Naive thymus-derived CD8-positive, alpha-beta T cell (primary cell): Measurements from ENCODE around the gene RHOXF2B. TPM values are rescaled to one million over a fixed set of nuclear protein-coding genes. Genes with fewer than 3 reads are reported as not detected.
A peak's percentile ranks its signal among the peaks of the same experiment; 100 is the strongest.
"Not testable (repeated sequence)": the region's sequence is repeated elsewhere in the genome, so short reads cannot be mapped to it uniquely, and the experiment has no call there.

ENCODE experiments used
- ATAC-seq, 2 donors: fragments of 150-1000 bp; cut with Tn5 transposase in 1 of 2; sonication (Bioruptor Pico), chemical (Tn5 transposase) in 1 of 2; 1 replicate in 1 of 2; 2 replicates in 1 of 2; pipeline ENCODE4 v1.10.0; 2021; ENCODE audit warnings: mild to moderate bottlenecking in 2 of 2, moderate library complexity in 2 of 2
- POLR2A ChIA-PET: fragments of 350-600 bp; sonication (Branson Sonifier 250); formaldehyde crosslinking; loops from one replicate; lab custom pipeline; 2021; ENCODE audit warnings: antibody characterized with exemption; lab: Charles Lee
- DNase-seq, 10 donors: peaks; one replicate each; pipeline versions ENCODE4 v3.0.0 to v3.0.0-alpha.2; 2020 to 2022
- H3K27ac Mint-ChIP-seq, 10 donors: one replicate each; pipeline ENCODE4 v1.8.0; 2020 to 2022; ENCODE audit warnings: mild to moderate bottlenecking in 10 of 10, mixed read lengths in 10 of 10, moderate library complexity in 4 of 10, inconsistent platforms in 1 of 10
- H3K27me3 Mint-ChIP-seq, 5 donors: one replicate each; pipeline ENCODE4 v1.8.0; 2021 to 2022; ENCODE audit warnings: mixed read lengths in 5 of 5
- H3K36me3 Mint-ChIP-seq, 3 donors: one replicate each; pipeline ENCODE4 v1.8.0; 2020 to 2022; ENCODE audit warnings: mixed read lengths in 3 of 3, mild to moderate bottlenecking in 2 of 3, inconsistent platforms in 1 of 3
- H3K4me1 Mint-ChIP-seq, 4 donors: one replicate each; pipeline ENCODE4 v1.8.0; 2021 to 2022; ENCODE audit warnings: mixed read lengths in 4 of 4
- H3K4me3 Mint-ChIP-seq, 10 donors: one replicate each; pipeline ENCODE4 v1.8.0; 2020 to 2022; ENCODE audit warnings: mild to moderate bottlenecking in 10 of 10, mixed read lengths in 10 of 10, moderate library complexity in 6 of 10, inconsistent platforms in 1 of 10
- H3K9me3 Mint-ChIP-seq, 9 donors: one replicate each; pipeline ENCODE4 v1.8.0; 2020 to 2022; ENCODE audit warnings: mixed read lengths in 9 of 9, mild to moderate bottlenecking in 3 of 9, inconsistent platforms in 1 of 9, moderate library complexity in 1 of 9
- polyA plus RNA-seq, 3 donors: library from polyadenylated mRNA; unstranded; fragments of 300-500 nt; fragmentation: Illumina TruSeq; gene quantifications; one replicate each; pipeline ENCODE4 v1.2.3, GENCODE V29; 2021
- total RNA-seq, 8 experiments: library from RNA in 2 of 8; stranded (reverse) in 2 of 8; gene quantifications; one replicate each; pipeline ENCODE4 v1.2.3 and lab custom pipeline; 2021 to 2026

The RHOXF2B gene
- total and polyA plus RNA-seq, 5 experiments from 2014 or later, result not detected

DNA sequence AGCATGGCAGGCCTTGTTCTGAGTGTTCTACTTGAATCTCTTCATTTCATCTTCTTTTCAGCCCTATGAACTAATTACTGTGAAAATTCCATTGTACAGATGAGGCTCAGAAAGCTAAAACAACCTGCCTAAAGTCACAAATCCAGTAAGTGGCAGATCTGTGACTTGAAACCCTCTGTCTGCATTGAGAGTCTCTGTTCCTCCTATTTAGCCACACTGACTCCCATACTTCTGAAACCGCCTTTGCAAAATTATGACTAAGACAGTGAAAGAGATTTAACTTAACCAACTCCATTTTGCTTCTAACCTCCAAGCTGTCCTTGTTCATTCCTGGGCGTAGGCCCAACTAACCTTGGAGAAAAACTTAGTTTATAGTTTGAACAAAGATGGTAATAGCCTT, 35.2 kb downstream of the RHOXF2B start:
- H3K27ac Mint-ChIP-seq, H3K9me3 Mint-ChIP-seq, DNase-seq, ATAC-seq, H3K4me3 Mint-ChIP-seq, H3K27me3 Mint-ChIP-seq, H3K36me3 Mint-ChIP-seq, H3K4me1 Mint-ChIP-seq, POLR2A ChIA-PET: not testable (repeated sequence)

DNA sequence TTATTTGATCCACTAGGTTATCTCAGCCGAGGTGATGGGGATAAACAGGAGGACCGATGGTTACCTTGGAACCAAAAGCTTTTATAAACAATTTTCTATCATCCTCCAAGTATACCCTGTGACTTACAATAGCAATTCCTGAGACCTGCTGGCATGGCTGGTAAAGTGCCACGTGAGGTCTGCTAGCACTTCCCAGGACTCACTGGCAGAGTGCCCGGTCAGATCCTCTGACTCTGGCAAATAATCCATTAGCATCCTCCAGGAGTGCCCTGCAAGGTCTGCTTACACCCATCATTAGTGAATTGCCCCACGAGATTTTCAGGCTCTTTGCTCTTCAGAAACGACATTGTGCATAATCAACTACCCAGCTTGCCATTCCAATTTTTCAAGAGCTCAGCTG, 37.3 kb downstream of the RHOXF2B start:
- H3K27me3 Mint-ChIP-seq, POLR2A ChIA-PET, H3K27ac Mint-ChIP-seq, H3K36me3 Mint-ChIP-seq, ATAC-seq, H3K9me3 Mint-ChIP-seq, DNase-seq, H3K4me3 Mint-ChIP-seq: not testable (repeated sequence)
- peaks cover 0 to 12% (median 0%) of the 10 kb centered on the region in 4 donors for H3K4me1 Mint-ChIP-seq

DNA sequence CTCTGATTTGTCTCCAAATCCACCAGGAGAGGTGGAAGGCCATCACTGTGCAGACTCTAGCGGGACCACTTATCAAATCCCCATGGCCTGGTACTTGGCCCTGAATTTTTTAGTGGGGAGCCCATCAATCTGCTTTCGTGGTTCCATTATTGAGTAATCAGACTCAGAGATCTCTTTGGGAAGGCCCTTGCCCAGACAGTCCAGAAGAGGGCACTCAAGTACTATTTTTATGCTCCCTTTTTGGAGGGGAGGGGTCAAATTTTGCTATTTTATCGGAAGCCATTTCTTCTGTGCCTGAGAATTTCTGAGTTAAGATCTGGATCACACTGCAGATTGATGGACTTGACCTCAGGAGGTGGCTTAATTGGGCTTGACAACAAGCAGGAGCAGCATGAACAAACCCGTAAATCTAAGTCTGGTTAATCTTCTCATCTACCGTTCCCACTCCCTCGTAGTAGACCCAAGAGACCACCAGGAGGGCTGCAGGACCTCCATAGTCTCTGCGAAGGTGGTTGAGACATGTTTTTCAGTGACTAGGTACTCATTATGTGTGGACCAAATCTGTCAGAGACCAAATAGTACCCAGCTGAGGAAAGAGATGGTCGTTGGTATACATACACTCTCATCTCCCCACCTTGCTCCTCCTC, 38.3 kb downstream of the RHOXF2B start:
- not testable (repeated sequence) for H3K4me3 Mint-ChIP-seq

DNA sequence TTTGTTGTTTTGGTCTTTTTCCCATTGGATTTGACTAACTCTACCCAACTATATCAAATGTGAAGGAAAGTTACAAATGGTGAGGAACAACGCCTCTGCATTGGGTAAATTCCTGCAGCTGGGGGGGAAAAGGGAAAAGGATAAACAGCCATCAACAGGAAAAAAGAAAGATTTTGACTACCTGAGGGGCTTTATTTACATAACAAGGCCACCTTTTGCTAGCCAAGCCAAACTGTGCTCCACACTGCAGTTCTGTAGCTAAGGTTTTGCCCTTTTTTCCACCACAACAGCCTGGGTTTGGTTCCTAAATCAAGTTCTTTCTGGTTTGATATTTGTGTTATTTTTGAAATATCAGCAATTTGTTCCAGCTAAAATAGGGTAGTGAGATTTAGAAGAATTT, 40.8 kb downstream of the RHOXF2B start:
- POLR2A ChIA-PET, result no interaction called here
- peaks cover 0 to 12% (median 0%) of the 10 kb centered on the region in 4 donors for H3K4me1 Mint-ChIP-seq
- DNase-seq (no peak), ATAC-seq (no peak)
- H3K27me3 Mint-ChIP-seq, result peaks cover 0 to 7% (median 3%) of the 10 kb centered on the region in 5 donors
- H3K36me3 Mint-ChIP-seq, result no peaks in the 10 kb centered on the region
- H3K4me3 Mint-ChIP-seq, result no peak overlapping the region
- H3K27ac Mint-ChIP-seq, result no peak overlapping the region
- H3K9me3 Mint-ChIP-seq, result no peaks in the 10 kb centered on the region

More for the DNA sequence above, 38.3 kb downstream of the RHOXF2B start:
- POLR2A ChIA-PET, DNase-seq, H3K36me3 Mint-ChIP-seq, H3K27me3 Mint-ChIP-seq, H3K27ac Mint-ChIP-seq, H3K9me3 Mint-ChIP-seq: not testable (repeated sequence)
- ATAC-seq, result peak in 1 of 2 donors; percentile 32
- H3K4me1 Mint-ChIP-seq, result peaks cover 0 to 12% (median 0%) of the 10 kb centered on the region in 4 donors

GRCh38 chrX:120035522-120036309, 41.8 kb downstream of the RHOXF2B start:
- H3K27ac Mint-ChIP-seq, H3K36me3 Mint-ChIP-seq: not testable (repeated sequence)

GRCh38 chrX:120029354-120029753, 48.1 kb downstream of the RHOXF2B start:
- Mint-ChIP-seq H3K27ac (no peak overlapping the region), H3K27me3 (peaks cover 4 to 15% (median 7%) of the 10 kb centered on the region in 5 donors), H3K36me3 (no peaks in the 10 kb centered on the region), H3K4me1 (no peaks in the 10 kb centered on the region), H3K4me3 (no peak overlapping the region), H3K9me3 (no peaks in the 10 kb centered on the region)
- DNase-seq (no peak), ATAC-seq (no peak)
- POLR2A ChIA-PET, result no interaction called here

More at GRCh38 chrX:120035522-120036309, 41.8 kb downstream of the RHOXF2B start:
- ATAC-seq, H3K4me3 Mint-ChIP-seq, POLR2A ChIA-PET, H3K9me3 Mint-ChIP-seq, H3K27me3 Mint-ChIP-seq: not testable (repeated sequence)
- peaks cover 0 to 12% (median 0%) of the 10 kb centered on the region in 4 donors for H3K4me1 Mint-ChIP-seq
- peak in 1 of 10 donors; percentile 12 for DNase-seq

DNA sequence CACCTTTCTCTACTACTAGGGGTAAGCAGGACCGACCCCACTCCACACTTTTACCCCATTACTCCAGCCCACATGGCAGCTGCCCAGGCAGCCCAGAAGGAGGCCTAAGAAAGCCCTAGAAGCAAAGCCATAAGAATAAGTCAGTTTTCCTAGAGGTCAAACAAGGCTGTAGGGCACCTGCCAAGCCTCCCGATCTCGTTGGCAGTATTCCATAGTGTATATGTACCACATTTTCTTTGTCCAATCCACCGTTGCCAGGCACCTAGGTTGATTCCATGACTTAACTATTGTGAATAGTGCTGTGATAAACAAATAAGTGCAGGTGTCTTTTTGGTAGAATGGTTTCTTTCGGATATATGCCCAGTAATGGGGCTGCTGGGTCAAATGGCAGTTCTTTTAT, 54.2 kb downstream of the RHOXF2B start:
- Mint-ChIP-seq H3K27ac (no peak overlapping the region), H3K36me3 (no peaks in the 10 kb centered on the region), H3K9me3 (no peaks in the 10 kb centered on the region), H3K4me3 (no peak overlapping the region), H3K4me1 (no peaks in the 10 kb centered on the region), H3K27me3 (peaks cover 6 to 23% (median 8%) of the 10 kb centered on the region in 5 donors)
- DNase-seq, result no peak
- POLR2A ChIA-PET, result no interaction called here
- ATAC-seq, result no peak

- Mint-ChIP-seq H3K4me1 (no peaks in the 10 kb centered on the region), H3K9me3 (no peaks in the 10 kb centered on the region), H3K36me3 (no peaks in the 10 kb centered on the region), H3K27me3 (peaks cover 7 to 25% (median 12%) of the 10 kb centered on the region in 5 donors), H3K27ac (no peak overlapping the region), H3K4me3 (no peak overlapping the region)
- POLR2A ChIA-PET, result no interaction called here
- ATAC-seq (no peak), DNase-seq (no peak)
Measured at GRCh38 chrX:120022763-120023162, 54.7 kb downstream of the RHOXF2B start.

Other genes with a start within 250 kb of the RHOXF2B start
- gene UPF3B, start 224.7 kb downstream of the RHOXF2B start, total RNA-seq, result 10 to 100 TPM; 14.0 to 16.8 TPM
- gene UPF3B, start 224.7 kb downstream of the RHOXF2B start, polyA plus RNA-seq, result 10 to 100 TPM in 1 of 3 donors, 1 to 10 TPM in 2; 8.6 to 11.0 (median 9.2) TPM
- 10 to 100 TPM; 40.6 to 41.4 TPM for gene RNF113A, start 206.0 kb downstream of the RHOXF2B start, total RNA-seq
- gene RNF113A, start 206.0 kb downstream of the RHOXF2B start, polyA plus RNA-seq, result 10 to 100 TPM; 48.8 to 69.5 (median 51.3) TPM
- gene NDUFA1, start 205.9 kb downstream of the RHOXF2B start, total RNA-seq, result 10 to 100 TPM; 52.6 to 54.9 TPM
- gene NDUFA1, start 205.9 kb downstream of the RHOXF2B start, polyA plus RNA-seq, result 100 to 1,000 TPM; 277 to 382 (median 308) TPM
- not detected for gene AKAP14, start 181.8 kb downstream of the RHOXF2B start, total RNA-seq
- not detected for gene AKAP14, start 181.8 kb downstream of the RHOXF2B start, polyA plus RNA-seq
- 10 to 100 TPM; 17.1 to 18.7 TPM for gene NKAP, start 133.9 kb downstream of the RHOXF2B start, total RNA-seq
- 1 to 10 TPM; 2.4 to 6.3 (median 2.8) TPM for gene NKAP, start 133.9 kb downstream of the RHOXF2B start, polyA plus RNA-seq
- 1 to 10 TPM; 1.6 to 1.7 TPM for gene RHOXF1, start 38.2 kb upstream of the RHOXF2B start, total RNA-seq
- under 1 TPM in 2 of 3 donors, not detected in 1; 0.33 to 0.85 TPM for gene RHOXF1, start 38.2 kb upstream of the RHOXF2B start, polyA plus RNA-seq
- not detected for gene RHOXF2, start 80.9 kb upstream of the RHOXF2B start, total RNA-seq
- gene RHOXF2, start 80.9 kb upstream of the RHOXF2B start, polyA plus RNA-seq, result not detected
- 10 to 100 TPM; 32.4 to 34.4 TPM for gene ZBTB33, start 173.1 kb upstream of the RHOXF2B start, total RNA-seq
- gene ZBTB33, start 173.1 kb upstream of the RHOXF2B start, polyA plus RNA-seq, result 10 to 100 TPM in 2 of 3 donors, 1 to 10 TPM in 1; 9.6 to 14.3 (median 13.6) TPM
- under 1 TPM in 1 of 2 experiments, not detected in 1; 0.23 TPM for gene TMEM255A, start 233.8 kb upstream of the RHOXF2B start, total RNA-seq
- under 1 TPM in 2 of 3 donors, not detected in 1; 0.73 to 0.95 TPM for gene TMEM255A, start 233.8 kb upstream of the RHOXF2B start, polyA plus RNA-seq